ENCODE measurements around the gene HNRNPL. TPM values are rescaled to one million over a fixed set of nuclear protein-coding genes. Genes with fewer than 3 reads are reported as not detected.
A peak's percentile ranks its signal among the peaks of the same experiment; 100 is the strongest.

Gene HNRNPL
- total and polyA plus RNA-seq, 2 of the 8 experiments (the other 6 are each of a cell fraction or from before 2014, with no cell fraction given), result 404 to 779 TPM

- TF ChIP-seq KDM4A (IDR thresholded peaks at IDR 0.05; ENCODE audit: low read depth, low read length, severe bottlenecking) (peak; percentile 55), SIX5 (IDR thresholded peaks at IDR 0.05; ENCODE audit: low read depth, low read length) (no peak), NRF1 (IDR thresholded peaks at IDR 0.05; ENCODE audit: low read depth, low read length) (no peak), TBP (IDR thresholded peaks at IDR 0.05; ENCODE audit: low read depth, low read length) (peak; percentile 92), CTCF (IDR thresholded peaks at IDR 0.05; ENCODE audit: control extremely low read depth in 1 of 3, insufficient read depth in 1 of 3, low read depth in 1 of 3, low read length in 3 of 3) (peak; percentile 26 to 48 (median 44)), CEBPB (IDR thresholded peaks at IDR 0.05; ENCODE audit: low read depth, low read length) (no peak), MAX (IDR thresholded peaks at IDR 0.05) (peak; percentile 51), CHD7 (IDR thresholded peaks at IDR 0.05; ENCODE audit: insufficient replicate concordance, low read length) (no peak), ASH2L (IDR thresholded peaks at IDR 0.05; ENCODE audit: low read length) (no peak)
Observed at GRCh38 chr19:38849860-38850435, at the start of gene HNRNPL (continued).

All from H1 (cell line).